ENCODE results near the gene ELK1.

The ELK1 gene

DNA sequence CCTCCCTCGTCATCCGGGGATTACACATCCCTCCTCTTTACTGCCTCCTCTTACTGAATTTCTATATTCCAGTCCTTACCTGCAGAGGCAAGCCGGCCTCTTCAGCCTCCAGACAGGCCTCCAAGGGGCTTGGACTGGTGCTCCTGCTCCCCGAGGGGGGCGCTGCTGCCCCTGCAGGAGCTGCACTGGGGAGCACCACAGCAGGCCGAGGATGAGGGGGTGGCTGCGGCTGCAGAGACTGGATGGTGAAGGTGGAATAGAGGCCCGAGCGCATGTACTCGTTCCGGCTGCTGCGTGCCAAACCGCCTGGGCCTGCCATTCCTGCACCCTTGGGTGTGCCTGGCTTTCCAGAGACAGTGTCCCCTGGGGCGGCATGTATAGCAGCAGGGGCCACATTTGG lies 11.5 kb downstream of the ELK1 start:
- no peaks in the 10 kb centered on the region for H4K20me1 ChIP-seq (ENCODE audit: low read depth, low read length)
- H3K36me3 ChIP-seq (ENCODE audit: low read length) = peaks cover 5% of the 10 kb centered on the region; the same call in 1 of the 2 replicates
- no peaks in the 10 kb centered on the region for H3K9me2 ChIP-seq (replicated peaks; ENCODE audit: insufficient read depth, low read length)
- no peak for TF ChIP-seq EZH2phosphoT487 (conservative IDR thresholded peaks at IDR 0.05; ENCODE audit: low read length)
- no peak for TF ChIP-seq CTCF (IDR thresholded peaks at IDR 0.05; ENCODE audit: insufficient read depth, low read length, poor library complexity, severe bottlenecking)
- H3K27me3 ChIP-seq (ENCODE audit: low read length) = no peaks in the 10 kb centered on the region
- no peak overlapping the region for H2AFZ ChIP-seq (ENCODE audit: low read depth, low read length, severe bottlenecking)
- H3K4me3 ChIP-seq (ENCODE audit: insufficient read depth, low read length, poor library complexity, severe bottlenecking) = no peak overlapping the region
- H3K4me2 ChIP-seq (ENCODE audit: low read depth, low read length, poor library complexity, severe bottlenecking) = no peak overlapping the region
- H3K9ac ChIP-seq (ENCODE audit: low read length) = no peak overlapping the region
- H3K27ac ChIP-seq (ENCODE audit: low read depth, low read length) = no peak overlapping the region
- no peaks in the 10 kb centered on the region for H3K9me3 ChIP-seq (ENCODE audit: insufficient read depth, low read length)
- H3K79me2 ChIP-seq (ENCODE audit: insufficient read depth, low read length) = no peaks in the 10 kb centered on the region
- H3F3A ChIP-seq (ENCODE audit: insufficient read depth) = no peaks in the 10 kb centered on the region

- H3K9me3 ChIP-seq (ENCODE audit: insufficient read depth, low read length) = no peaks in the 10 kb centered on the region
These were observed 12.7 kb downstream of the ELK1 start for GRCh38 chrX:47637546-47638195.

DNA sequence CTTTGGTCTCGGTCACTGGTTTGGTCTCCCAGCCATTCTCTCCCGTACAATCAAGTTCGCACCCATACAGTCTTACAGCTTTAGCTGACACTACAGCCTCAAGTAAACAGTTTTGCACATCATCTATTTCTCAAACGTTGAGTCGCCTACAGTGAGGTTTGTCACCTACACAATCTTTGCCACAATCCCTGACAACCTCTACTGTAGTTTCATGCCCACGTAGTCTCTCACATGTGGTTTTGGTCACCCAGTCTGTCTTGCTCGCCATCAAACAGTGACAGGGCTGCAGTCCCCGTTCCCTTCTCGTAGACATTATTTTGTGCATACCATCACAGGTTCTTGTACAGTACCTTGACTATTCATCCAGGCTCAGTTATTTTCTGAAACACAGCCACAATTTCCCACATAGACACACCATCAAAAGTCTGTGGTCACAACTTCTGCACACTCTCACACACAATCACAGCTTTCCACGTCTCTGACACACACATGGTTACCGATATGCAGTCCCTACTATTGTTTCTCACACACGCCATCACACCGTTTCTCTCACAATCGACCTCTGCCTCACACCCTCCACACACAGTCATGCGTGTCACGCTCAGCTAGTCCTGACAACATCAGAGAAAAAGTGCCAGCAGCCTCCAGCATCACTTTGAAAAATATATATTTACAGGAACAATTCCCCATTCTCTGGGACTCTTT lies 15.3 kb downstream of the ELK1 start:
- Histone ChIP-seq H3K9me3 (ENCODE audit: insufficient read depth, low read length) (no peaks in the 10 kb centered on the region), H3K4me2 (ENCODE audit: low read depth, low read length, poor library complexity, severe bottlenecking) (no peak overlapping the region), H3K9me2 (replicated peaks; ENCODE audit: insufficient read depth, low read length) (no peaks in the 10 kb centered on the region), H4K20me1 (ENCODE audit: low read depth, low read length) (no peaks in the 10 kb centered on the region), H3K27me3 (ENCODE audit: low read length) (no peaks in the 10 kb centered on the region), H3K36me3 (ENCODE audit: low read length) (peaks cover under 1% of the 10 kb centered on the region; the same call in 1 of the 2 replicates), H3K27ac (ENCODE audit: low read depth, low read length) (no peak overlapping the region), H2AFZ (ENCODE audit: low read depth, low read length, severe bottlenecking) (no peak overlapping the region), H3F3A (ENCODE audit: insufficient read depth) (no peaks in the 10 kb centered on the region), H3K79me2 (ENCODE audit: insufficient read depth, low read length) (no peaks in the 10 kb centered on the region), H3K4me3 (ENCODE audit: insufficient read depth, low read length, poor library complexity, severe bottlenecking) (no peak overlapping the region), H3K9ac (ENCODE audit: low read length) (no peak overlapping the region)
- TF ChIP-seq CTCF (IDR thresholded peaks at IDR 0.05; ENCODE audit: insufficient read depth, low read length, poor library complexity, severe bottlenecking) = no peak
- TF ChIP-seq EZH2phosphoT487 (conservative IDR thresholded peaks at IDR 0.05; ENCODE audit: low read length) = no peak

More at GRCh38 chrX:47637546-47638195, 12.7 kb downstream of the ELK1 start:
- H3K79me2 ChIP-seq (ENCODE audit: insufficient read depth, low read length) = no peaks in the 10 kb centered on the region
- no peaks in the 10 kb centered on the region for H3K27me3 ChIP-seq (ENCODE audit: low read length)
- no peak overlapping the region for H3K9ac ChIP-seq (ENCODE audit: low read length)
- no peaks in the 10 kb centered on the region for H3K9me2 ChIP-seq (replicated peaks; ENCODE audit: insufficient read depth, low read length)
- no peak overlapping the region for H3K4me2 ChIP-seq (ENCODE audit: low read depth, low read length, poor library complexity, severe bottlenecking)
- no peak overlapping the region for H2AFZ ChIP-seq (ENCODE audit: low read depth, low read length, severe bottlenecking)
- no peak overlapping the region for H3K4me3 ChIP-seq (ENCODE audit: insufficient read depth, low read length, poor library complexity, severe bottlenecking)
- H3K27ac ChIP-seq (ENCODE audit: low read depth, low read length) = no peak overlapping the region
- TF ChIP-seq EZH2phosphoT487 (conservative IDR thresholded peaks at IDR 0.05; ENCODE audit: low read length) (no peak), CTCF (IDR thresholded peaks at IDR 0.05; ENCODE audit: insufficient read depth, low read length, poor library complexity, severe bottlenecking) (no peak)
- H4K20me1 ChIP-seq (ENCODE audit: low read depth, low read length) = no peaks in the 10 kb centered on the region
- H3F3A ChIP-seq (ENCODE audit: insufficient read depth) = no peaks in the 10 kb centered on the region
- peaks cover 5% of the 10 kb centered on the region; the same call in 1 of the 2 replicates for H3K36me3 ChIP-seq (ENCODE audit: low read length)
